Activated CD4-positive, alpha-beta T cell treated with anti-CD3 and anti-CD28 coated beads, Interleukin-2, amount 50 U/mL, for 1 hour (primary cell): ENCODE measurements around the gene CEP170.

Experiments
- DNase-seq: peaks from one replicate; pipeline ENCODE4 v3.0.0-alpha.2; 2020

The CEP170 gene

DNA sequence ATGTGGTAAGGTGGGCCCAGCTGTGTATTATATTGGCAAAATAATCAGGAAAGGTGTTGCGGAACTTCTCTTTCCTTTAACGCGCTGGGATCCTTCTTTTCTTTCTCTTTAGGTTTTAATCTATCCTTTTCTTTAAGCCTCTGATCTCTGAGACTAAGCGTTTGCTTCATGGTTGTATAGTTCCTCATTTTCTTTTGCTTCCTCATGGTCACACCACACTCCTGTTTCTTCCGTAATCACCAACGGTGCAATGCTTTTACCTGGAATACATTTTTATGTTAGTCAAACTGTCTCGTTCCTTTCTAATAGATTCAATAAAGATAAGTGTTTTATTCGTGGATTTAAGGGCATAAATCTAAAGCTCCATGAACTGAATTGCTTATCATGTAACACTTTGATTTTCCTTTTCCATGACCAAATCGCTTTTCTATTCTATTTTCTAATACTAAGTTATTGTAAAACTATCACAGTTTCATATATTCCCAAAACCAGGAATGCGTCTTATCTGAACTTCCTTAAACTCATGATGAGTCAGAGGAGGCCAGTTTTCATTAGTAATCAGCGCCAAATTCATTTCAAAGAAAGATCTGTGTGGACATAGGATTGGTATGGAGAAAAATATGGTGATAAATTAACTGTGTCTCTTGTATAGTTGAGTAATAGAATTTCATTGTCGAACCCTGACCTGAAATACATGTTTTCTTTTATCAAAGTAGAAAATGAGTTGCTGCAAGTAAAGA lies 13.0 kb upstream of the CEP170 start:
- no peak for DNase-seq

GRCh38 chr1:243267471-243267880 lies 12.4 kb upstream of the CEP170 start:
- DNase-seq = no peak

- no peak for DNase-seq
Observed at GRCh38 chr1:243266231-243266630, 11.2 kb upstream of the CEP170 start.

DNA sequence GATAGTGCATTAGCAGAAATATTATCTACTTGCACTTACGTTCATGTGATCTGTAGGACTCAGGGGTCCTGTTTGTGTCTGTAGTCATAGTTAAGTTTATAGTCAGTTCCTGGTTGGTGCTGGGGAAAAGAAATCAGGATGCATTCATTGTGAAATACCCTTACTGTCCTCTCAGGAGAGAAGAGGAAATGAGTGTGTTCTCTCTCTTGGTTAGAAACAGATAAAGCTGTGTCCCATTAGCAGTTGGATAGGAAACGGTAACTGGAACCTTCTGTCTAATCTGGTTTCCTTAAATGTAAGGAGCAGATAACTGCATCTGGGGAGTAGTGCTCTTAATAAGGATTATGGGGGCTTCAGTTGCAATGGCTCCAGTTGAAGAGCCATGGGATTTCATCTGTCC lies 9.6 kb upstream of the CEP170 start:
- no peak for DNase-seq

GRCh38 chr1:243261390-243261789 lies 6.3 kb upstream of the CEP170 start:
- DNase-seq = no peak

GRCh38 chr1:243260221-243260880 lies 5.3 kb upstream of the CEP170 start:
- DNase-seq = no peak

- no peak for DNase-seq
Observed at GRCh38 chr1:243258731-243259130, 3.6 kb upstream of the CEP170 start.

- DNase-seq = no peak
Observed at GRCh38 chr1:243257189-243257588, 2.1 kb upstream of the CEP170 start.

DNA sequence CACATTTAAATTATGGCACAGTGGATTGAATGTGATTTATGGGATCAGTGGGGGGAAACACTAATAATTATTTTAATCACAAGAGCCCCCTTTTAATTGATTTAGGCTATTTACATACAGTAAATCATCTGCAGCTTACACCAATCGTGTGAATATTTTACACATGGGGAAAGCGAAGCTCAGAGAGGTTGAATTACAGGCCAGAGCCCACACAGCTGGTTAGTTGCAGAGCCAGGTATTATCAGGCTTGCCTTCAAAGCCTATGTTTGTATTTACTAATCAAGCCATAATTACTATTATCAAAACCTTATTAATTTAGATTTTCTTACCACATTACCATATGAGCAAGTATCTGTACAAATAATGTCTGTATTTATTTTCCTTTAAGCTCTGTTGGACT lies 1.5 kb upstream of the CEP170 start:
- no peak for DNase-seq

GRCh38 chr1:243255791-243256512 lies 871 bp upstream of the CEP170 start, which contains the start of gene SDCCAG8:
SDCCAG8 (plus strand) TSS chr1:243256041; CDS start chr1:243256174, 133 bp downstream.
- DNase-seq = peak; percentile 91

- peak; percentile 45 for DNase-seq
Observed at GRCh38 chr1:243254233-243254926, 701 bp downstream of the CEP170 start.

DNA sequence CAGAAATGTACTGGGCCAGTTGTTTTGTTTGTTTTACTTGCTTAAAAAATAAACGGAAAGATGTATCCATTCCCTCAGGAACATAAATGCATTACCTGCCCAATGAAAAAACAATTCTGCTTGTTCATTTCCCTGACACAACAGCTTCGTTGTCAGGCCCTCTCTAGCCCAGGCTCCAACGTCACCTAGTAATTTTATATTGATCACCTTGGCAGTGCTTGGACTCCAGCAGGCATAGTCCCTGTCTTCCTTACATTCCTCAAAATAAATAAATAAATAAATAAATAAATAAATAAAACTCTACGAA lies 1.2 kb downstream of the CEP170 start:
- DNase-seq = no peak

- DNase-seq = no peak
Observed at GRCh38 chr1:243253211-243253925, 1.7 kb downstream of the CEP170 start.

DNA sequence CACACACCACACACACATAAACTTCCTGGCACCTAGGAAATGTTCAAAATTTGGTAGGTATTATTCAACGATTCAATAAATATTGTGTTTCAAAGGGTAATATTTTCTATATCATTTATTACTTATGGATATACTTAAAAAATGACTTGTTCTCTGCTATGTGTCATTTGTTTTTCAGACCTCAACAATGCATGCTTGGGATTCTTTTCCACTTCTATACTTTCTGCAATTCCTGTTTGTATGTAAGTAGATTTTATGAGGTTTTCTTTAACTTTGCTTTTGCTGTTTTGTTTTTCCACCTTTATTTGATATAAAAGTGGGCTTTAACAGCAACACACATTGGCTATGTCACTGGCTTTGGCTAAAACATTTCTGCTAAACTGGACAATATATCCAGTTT lies 3.5 kb downstream of the CEP170 start:
- DNase-seq = no peak

DNA sequence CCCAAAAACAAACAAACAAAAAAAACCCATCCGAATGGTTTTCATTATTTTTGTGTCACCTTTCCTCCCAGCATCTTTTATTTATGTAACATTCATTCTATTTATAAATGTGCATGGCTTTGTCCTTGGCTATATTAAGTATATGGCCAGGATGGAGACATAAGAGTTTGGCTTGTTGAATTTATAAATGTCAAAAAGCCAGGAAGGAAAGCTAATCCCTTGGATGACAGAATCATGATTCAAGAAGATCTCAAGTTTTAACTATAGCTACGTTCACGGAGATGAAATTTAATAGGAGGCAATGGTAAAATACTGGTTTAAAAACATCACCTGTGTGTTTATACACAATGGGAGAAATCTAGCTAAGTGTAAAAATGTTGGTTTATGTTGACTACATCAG lies 5.0 kb downstream of the CEP170 start:
- no peak for DNase-seq

GRCh38 chr1:243249214-243249613 lies 5.9 kb downstream of the CEP170 start:
- no peak for DNase-seq

- no peak for DNase-seq
Observed at GRCh38 chr1:243247901-243248300, 7.2 kb downstream of the CEP170 start.

- DNase-seq = no peak
Observed at GRCh38 chr1:243246916-243247315, 8.2 kb downstream of the CEP170 start.

DNA sequence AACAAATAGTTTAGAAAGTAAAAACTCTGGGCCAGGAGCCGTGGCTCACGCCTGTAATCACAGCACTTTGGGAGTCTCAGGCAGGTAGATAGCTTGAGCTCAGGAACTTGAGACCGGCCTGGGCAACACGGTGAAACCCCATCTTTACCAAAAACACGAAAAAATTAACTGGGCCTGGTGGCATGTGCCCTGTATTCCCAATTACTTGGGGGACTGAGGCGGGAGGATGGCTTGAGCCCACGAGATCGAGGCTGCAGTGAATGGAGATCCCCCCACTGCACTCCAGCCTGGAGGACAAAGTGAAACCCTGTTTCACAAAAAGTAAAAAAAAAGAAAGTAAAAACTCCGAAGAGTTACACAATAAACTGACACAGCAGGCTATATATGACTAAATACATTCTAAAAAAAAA lies 10.6 kb downstream of the CEP170 start:
- DNase-seq = no peak

DNA sequence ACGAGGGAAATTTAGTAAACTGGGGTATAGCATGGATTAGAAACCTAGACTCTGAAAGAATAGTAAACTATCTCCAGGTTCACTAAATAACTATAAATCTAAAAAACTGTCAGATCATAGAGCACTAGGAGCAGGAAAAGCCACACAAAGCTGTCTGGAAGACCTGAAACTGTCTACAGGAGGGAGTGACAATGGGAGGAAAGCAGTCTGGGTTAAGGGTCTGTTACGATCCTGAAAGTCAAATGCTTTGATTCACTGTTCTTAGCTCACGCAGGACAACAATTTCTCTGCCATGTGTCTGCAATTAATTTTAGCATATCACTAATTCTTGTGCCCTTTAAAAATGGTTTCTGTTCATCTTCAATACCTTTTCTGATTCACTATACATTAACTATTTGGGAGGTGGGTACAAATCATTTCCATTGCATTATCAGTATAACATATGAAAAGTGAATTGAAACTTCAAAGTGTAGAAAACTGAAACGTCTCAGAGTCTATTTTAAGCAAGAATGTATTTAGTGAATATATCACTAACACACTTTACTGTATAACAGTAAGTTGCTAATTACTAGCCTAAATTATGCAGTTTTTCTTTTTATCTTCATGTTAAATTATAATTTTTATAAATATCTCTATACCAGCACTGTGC lies 18.4 kb downstream of the CEP170 start:
- DNase-seq = no peak

DNA sequence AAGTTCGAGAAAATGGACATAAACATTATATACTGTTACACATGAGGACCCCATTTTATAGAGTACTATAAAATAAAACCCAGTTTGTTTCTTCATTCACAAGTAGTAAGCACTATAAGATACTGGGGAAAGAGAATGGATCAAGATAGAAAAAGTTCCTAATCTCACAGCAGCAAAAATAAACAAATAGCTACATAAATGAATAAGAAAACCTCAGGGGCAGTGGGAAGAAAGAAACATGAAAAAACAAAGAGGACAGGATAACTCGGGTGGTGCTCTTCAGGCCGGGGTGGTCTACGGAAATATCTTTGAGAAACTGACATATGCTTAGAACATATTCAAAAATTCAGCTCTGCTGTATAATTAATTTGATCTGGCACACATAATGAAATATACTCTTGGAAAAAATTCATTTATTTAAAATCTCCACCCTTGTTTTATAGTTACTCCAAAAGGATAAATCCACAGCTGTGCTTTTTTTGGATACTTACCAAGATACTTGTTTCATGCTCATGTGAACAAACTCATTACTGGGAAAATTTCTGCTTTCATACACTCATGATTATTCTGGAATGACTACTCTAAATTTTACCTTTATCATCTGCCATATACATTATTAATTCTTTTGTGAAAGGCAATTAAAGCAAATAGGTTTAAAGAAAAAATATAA lies 20.0 kb downstream of the CEP170 start:
- DNase-seq = no peak

DNA sequence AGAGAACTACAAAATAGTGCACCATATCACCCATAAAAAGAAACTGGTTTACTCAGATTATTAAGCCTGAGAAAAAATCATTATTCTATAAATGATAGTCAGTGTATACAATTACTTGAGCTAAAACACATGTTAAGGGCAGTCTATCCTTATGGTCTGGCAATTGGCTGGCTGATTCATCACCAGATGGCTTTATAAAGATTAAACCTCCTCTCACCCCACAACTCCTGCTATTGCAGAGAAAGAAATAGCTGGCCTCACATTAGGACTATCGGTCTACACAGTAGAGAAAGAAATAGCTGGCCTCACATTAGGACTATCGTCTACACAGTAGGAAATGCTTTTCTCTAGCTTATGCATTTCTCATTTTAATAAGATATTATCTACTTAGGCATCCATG lies 21.2 kb downstream of the CEP170 start:
- DNase-seq = no peak
